Measurements from ENCODE around the gene CLSTN2. TPM values are rescaled to one million over a fixed set of nuclear protein-coding genes. Genes with fewer than 3 reads are reported as not detected.

The CLSTN2 gene
- total and polyA plus RNA-seq, 2 of the 8 experiments (the other 6 are each of a cell fraction or from before 2014, with no cell fraction given), result 0.39 to 0.52 TPM

GRCh38 chr3:140249188-140249587 lies 314.2 kb downstream of the CLSTN2 start:
- no peak overlapping the region for H3K23ac ChIP-seq (ENCODE audit: insufficient read length)
- H2BK12ac ChIP-seq (ENCODE audit: low read depth, low read length), result no peak overlapping the region
- 94% methylated on average over 3 of the region's 3 CpGs; no CpG with 5 or more reads in 1 of the 2 experiments for WGBS, 2 experiments (ENCODE audit: extremely low coverage in 1 of 2, insufficient coverage in 1 of 2, insufficient read length in 1 of 2, insufficient replicate concordance in 2 of 2, low coverage in 1 of 2, low lambda C conversion rate in 2 of 2, missing lambda C conversion rate in 1 of 2)
- H3K4me2 ChIP-seq (ENCODE audit: insufficient read depth in 1 of 2, low read depth in 2 of 2, low read length in 2 of 2), result no peak overlapping the region
- no peak overlapping the region for H3K56ac ChIP-seq (replicated peaks; ENCODE audit: insufficient read length, low read depth, low read length)
- POLR2A ChIA-PET (ENCODE audit: partially characterized antibody), result no interaction called here
- H4K5ac ChIP-seq (ENCODE audit: insufficient read length, low read depth, low read length), result no peak overlapping the region
- H3K4me1 ChIP-seq (replicated peaks in 1 of 4; ENCODE audit: control insufficient read depth in 3 of 4, insufficient read depth in 4 of 4, low read length in 3 of 4), result peaks cover 0 to 7% (median 0%) of the 10 kb centered on the region in 4 experiments; a peak in 3 of 7 replicates
- H2AFZ ChIP-seq (ENCODE audit: low read length), result no peak overlapping the region
- no peak overlapping the region for H4K8ac ChIP-seq (ENCODE audit: extremely low read depth, insufficient read depth, low read length)
- H2AK5ac ChIP-seq (ENCODE audit: low read depth, low read length), result no peak overlapping the region
- H3K27me3 ChIP-seq (replicated peaks in 1 of 4; ENCODE audit: control insufficient read depth in 3 of 4, extremely low read depth in 1 of 4, insufficient read depth in 3 of 4, low read length in 3 of 4), result no peaks in the 10 kb centered on the region
- no peak overlapping the region for H2BK120ac ChIP-seq (replicated peaks; ENCODE audit: low read depth, low read length)
- no peak overlapping the region for H4K91ac ChIP-seq (replicated peaks; ENCODE audit: insufficient read length, low read length)
- no peaks in the 10 kb centered on the region for H3K23me2 ChIP-seq (ENCODE audit: low read depth, low read length)
- H3K79me1 ChIP-seq (ENCODE audit: low read depth, low read length), result no peaks in the 10 kb centered on the region; the same call in 1 of the 2 replicates
- no peaks in the 10 kb centered on the region for H3K79me2 ChIP-seq (ENCODE audit: control insufficient read depth in 1 of 2, insufficient read depth in 2 of 2, low read length in 2 of 2)
- CTCF ChIA-PET (ENCODE audit: partially characterized antibody), result no interaction called here
- H2BK15ac ChIP-seq (ENCODE audit: low read length), result no peak overlapping the region
- H3K27ac ChIP-seq (ENCODE audit: low read depth, low read length), result no peak overlapping the region
- H4K20me1 ChIP-seq (replicated peaks in 1 of 2; ENCODE audit: control insufficient read depth in 1 of 2, insufficient read depth in 2 of 2, low read length in 2 of 2), result no peaks in the 10 kb centered on the region
- no peak overlapping the region for H3K18ac ChIP-seq (ENCODE audit: extremely low read depth, low read length)
- no peak overlapping the region for H2BK20ac ChIP-seq (ENCODE audit: low read length)
- no peak overlapping the region for H3K14ac ChIP-seq (ENCODE audit: insufficient read length)
- H2BK5ac ChIP-seq (ENCODE audit: low read depth, low read length), result no peak overlapping the region
- no peaks in the 10 kb centered on the region for H3K36me3 ChIP-seq (ENCODE audit: control insufficient read depth in 2 of 4, insufficient read depth in 4 of 4, low read length in 3 of 4)
- H3K9ac ChIP-seq (replicated peaks in 1 of 4; ENCODE audit: extremely low read depth in 1 of 4, low read depth in 3 of 4, low read length in 3 of 4), result no peak overlapping the region
- DNase-seq (ENCODE audit: low read depth in 1 of 2, low spot score in 2 of 2) (no peak), FAIRE-seq (no peak)
- H3K4ac ChIP-seq (replicated peaks; ENCODE audit: insufficient read length, low read depth, low read length), result no peak overlapping the region
- H3K4me3 ChIP-seq (ENCODE audit: extremely low read depth in 1 of 4, insufficient read depth in 2 of 4, low read depth in 3 of 4, low read length in 4 of 4), result no peak overlapping the region
- H3K9me3 ChIP-seq (ENCODE audit: insufficient read depth in 2 of 2, low read depth in 1 of 2, low read length in 1 of 2), result no peaks in the 10 kb centered on the region
- TF ChIP-seq CTCF (IDR thresholded peaks at IDR 0.05; ENCODE audit: control extremely low read depth in 1 of 3, insufficient read depth in 1 of 3, low read depth in 1 of 3, low read length in 3 of 3) (no peak), HDAC6 (IDR thresholded peaks at IDR 0.05; ENCODE audit: low read depth, low read length) (no peak), TBP (IDR thresholded peaks at IDR 0.05; ENCODE audit: low read depth, low read length) (no peak), SIRT6 (IDR thresholded peaks at IDR 0.05; ENCODE audit: low read length) (no peak), CTBP2 (IDR thresholded peaks at IDR 0.05; ENCODE audit: borderline replicate concordance, insufficient read depth, insufficient read length, low read length) (no peak), SP2 (IDR thresholded peaks at IDR 0.05; ENCODE audit: low read length) (no peak), ATF3 (IDR thresholded peaks at IDR 0.05; ENCODE audit: insufficient read depth, low read depth, low read length) (no peak), GTF2F1 (IDR thresholded peaks at IDR 0.05; ENCODE audit: borderline replicate concordance, low read depth, low read length) (no peak), SRF (IDR thresholded peaks at IDR 0.05; ENCODE audit: low read depth, low read length) (no peak), ZNF274 (IDR thresholded peaks at IDR 0.05; ENCODE audit: borderline replicate concordance, extremely low read depth, low read length) (no peak), SP1 (IDR thresholded peaks at IDR 0.05; ENCODE audit: low read depth, low read length) (no peak), NANOG (IDR thresholded peaks at IDR 0.05; ENCODE audit: insufficient read depth, low read depth, low read length, poor library complexity, severe bottlenecking) (no peak)

Measured in H1 (cell line).